HG03439 (cell line): ENCODE measurements around the gene ARL6IP5.

Experiments used
- ATAC-seq: cut with Tn5 transposase; IDR thresholded peaks from one replicate; pipeline ENCODE4 v1.9.1; 2021; ENCODE audit warnings: mild to moderate bottlenecking, moderate library complexity; ENCODE audit not compliant: unreplicated experiment

ARL6IP5 gene

GRCh38 chr3:69084326-69085167, at the start of gene ARL6IP5:
Gene ARL6IP5 (plus strand): TSS chr3:69084937. CDS start chr3:69085048, 111 bp downstream.
- ATAC-seq = peak; percentile 56

- ATAC-seq = no peak
Measured at GRCh38 chr3:69044608-69045007, 40.1 kb upstream of the ARL6IP5 start.

GRCh38 chr3:69048990-69049389, 35.7 kb upstream of the ARL6IP5 start:
- ATAC-seq = no peak

GRCh38 chr3:69051756-69052471, 32.8 kb upstream of the ARL6IP5 start, which contains the start of gene TMF1:
Gene TMF1 (minus strand): TSS chr3:69052333. CDS start chr3:69052086, 247 bp downstream.
- ATAC-seq = peak; percentile 97

- ATAC-seq = no peak
Measured at GRCh38 chr3:69052472-69052898, 32.3 kb upstream of the ARL6IP5 start.

GRCh38 chr3:69058180-69058946, 26.4 kb upstream of the ARL6IP5 start:
- peak; percentile 73 for ATAC-seq

- ATAC-seq = peak; percentile 17
Measured at GRCh38 chr3:69058947-69059224, 25.9 kb upstream of the ARL6IP5 start.

GRCh38 chr3:69059688-69060087, 25.0 kb upstream of the ARL6IP5 start:
- ATAC-seq = no peak

GRCh38 chr3:69063636-69064035, 21.1 kb upstream of the ARL6IP5 start:
- no peak for ATAC-seq

GRCh38 chr3:69065318-69065964, 19.3 kb upstream of the ARL6IP5 start:
- no peak for ATAC-seq

- no peak for ATAC-seq
Measured at GRCh38 chr3:69066121-69066520, 18.6 kb upstream of the ARL6IP5 start.

GRCh38 chr3:69072928-69073327, 11.8 kb upstream of the ARL6IP5 start:
- no peak for ATAC-seq

GRCh38 chr3:69079269-69080159, 5.2 kb upstream of the ARL6IP5 start:
- peak; percentile 11 for ATAC-seq

- peak; percentile 48 for ATAC-seq
Measured at GRCh38 chr3:69080233-69080920, 4.4 kb upstream of the ARL6IP5 start, which contains the start of gene UBA3. Gene UBA3 (minus strand): TSS chr3:69080365. CDS start chr3:69080353, 12 bp downstream.

- ATAC-seq = no peak
Measured at GRCh38 chr3:69081583-69082262, 3.0 kb upstream of the ARL6IP5 start.

GRCh38 chr3:69082361-69082760, 2.4 kb upstream of the ARL6IP5 start:
- no peak for ATAC-seq

- peak; percentile 45 for ATAC-seq
Measured at GRCh38 chr3:69082805-69083204, 1.9 kb upstream of the ARL6IP5 start.

GRCh38 chr3:69085168-69085832, 563 bp downstream of the ARL6IP5 start:
- ATAC-seq = peak; percentile 1
